SK-N-SH (cell line): Measurements from ENCODE around the gene PLCB3. TPM values are rescaled to one million over a fixed set of nuclear protein-coding genes. Genes with fewer than 3 reads are reported as not detected.

Source experiments
- CTCF ChIA-PET: fragments of 300-600, 350-600 bp; formaldehyde crosslinking; extraction: SDS; loops from one replicate; lab custom pipeline; 2021; lab: Yijun Ruan, JAX
- POLR2A ChIA-PET: fragments of 350-600 bp; sonication (Branson Sonifier 250); formaldehyde crosslinking; extraction: SDS; loops from one replicate; lab custom pipeline; 2020; ENCODE audit warnings: antibody characterized with exemption, inconsistent platforms; lab: Yijun Ruan, JAX
- DNase-seq: peaks from one replicate; pipeline ENCODE4 v3.0.0; 2012
- H2AFZ ChIP-seq: fragments of 200-600 bp; sonication (generic); 2 replicates; pipeline ENCODE4 v1.8.1; 2016; ENCODE audit warnings: antibody characterized with exemption, mild to moderate bottlenecking, low read depth
- H3F3A ChIP-seq: fragments of 200-600 bp; sonication (generic); replicated peaks from 2 replicates; pipeline ENCODE3; 2016; ENCODE audit warnings: antibody characterized with exemption, mild to moderate bottlenecking; ENCODE audit not compliant: insufficient read depth
- H3K27ac ChIP-seq, 2 experiments: fragments of 200-500 bp in 1 of 2; fragments of 200-600 bp in 1 of 2; sonication (Bioruptor generic) in 1 of 2; sonication (generic), shearing (Covaris generic) in 1 of 2; 2 replicates each; pipeline versions ENCODE4 v1.5.1 to v1.6.1; 2014 to 2016; ENCODE audit warnings: low read depth in 2 of 2, inconsistent platforms in 1 of 2, low read length in 1 of 2, mild to moderate bottlenecking in 1 of 2, mixed read lengths in 1 of 2
- H3K27me3 ChIP-seq: fragments of 200-600 bp; sonication (generic), shearing (Covaris generic); 2 replicates; pipeline ENCODE4 v1.6.1; 2016; ENCODE audit warnings: mixed run types; ENCODE audit not compliant: insufficient read depth
- H3K36me3 ChIP-seq, 2 experiments: fragments of 200-500 bp in 1 of 2; fragments of 200-600 bp in 1 of 2; sonication (Bioruptor generic) in 1 of 2; sonication (generic) in 1 of 2; replicated peaks in 1 of 2; 2 replicates each; pipeline versions ENCODE3 to v1.5.1; 2014 to 2016; ENCODE audit warnings: low read length in 1 of 2, mild to moderate bottlenecking in 1 of 2; ENCODE audit not compliant: insufficient read depth in 2 of 2, control insufficient read depth in 1 of 2
- H3K4me1 ChIP-seq, 2 experiments: fragments of 200-500 bp in 1 of 2; fragments of 200-600 bp in 1 of 2; sonication (Bioruptor generic) in 1 of 2; sonication (generic), shearing (Covaris generic) in 1 of 2; 2 replicates each; pipeline versions ENCODE4 v1.5.1 to v1.6.1; 2014 to 2016; ENCODE audit warnings: low read depth in 1 of 2, low read length in 1 of 2, mixed run types in 1 of 2; ENCODE audit not compliant: insufficient read depth in 2 of 2, control insufficient read depth in 1 of 2
- H3K4me2 ChIP-seq: fragments of 200-600 bp; sonication (generic), shearing (Covaris generic); 2 replicates; pipeline ENCODE4 v1.6.1; 2017; ENCODE audit warnings: mixed run types
- H3K4me3 ChIP-seq, 2 experiments: fragments of 200-500 bp in 1 of 2; fragments of 200-600 bp in 1 of 2; sonication (Bioruptor generic) in 1 of 2; sonication (generic), shearing (Covaris generic) in 1 of 2; 2 replicates each; pipeline versions ENCODE4 v1.5.1 to v1.8.1; 2014 to 2016; ENCODE audit warnings: low read depth in 2 of 2, inconsistent platforms in 1 of 2, low read length in 1 of 2, mild to moderate bottlenecking in 1 of 2, mixed read lengths in 1 of 2, moderate library complexity in 1 of 2
- H3K79me2 ChIP-seq: fragments of 200-600 bp; sonication (generic); 2 replicates; pipeline ENCODE4 v1.8.1; 2017; ENCODE audit warnings: mild to moderate bottlenecking; ENCODE audit not compliant: insufficient read depth
- H3K9ac ChIP-seq: fragments of 200-600 bp; sonication (generic); 2 replicates; pipeline ENCODE4 v1.6.1; 2017; ENCODE audit warnings: mixed run types
- H3K9me2 ChIP-seq: fragments of 200-600 bp; sonication (generic); 2 replicates; pipeline ENCODE4 v1.6.1; 2017; ENCODE audit warnings: mixed run types
- H3K9me3 ChIP-seq: fragments of 200-600 bp; sonication (generic); 2 replicates; pipeline ENCODE4 v1.6.1; 2017; ENCODE audit warnings: mixed run types, mild to moderate bottlenecking, moderate library complexity
- H4K20me1 ChIP-seq: fragments of 200-600 bp; sonication (generic); 2 replicates; pipeline ENCODE4 v1.6.1; 2017; ENCODE audit warnings: mild to moderate bottlenecking, mixed run types; ENCODE audit not compliant: insufficient read depth
- CHD2 ChIP-seq: fragments of 150-350 bp; IDR thresholded peaks from 2 replicates; pipeline ENCODE4 v1.6.1; 2018; ENCODE audit warnings: low read length; ENCODE audit not compliant: partially characterized antibody
- ELF1 ChIP-seq: IDR thresholded peaks from 2 replicates; pipeline ENCODE4 v1.4.0; 2012
- EP300 ChIP-seq, 2 experiments: IDR thresholded peaks; 2 replicates each; pipeline versions ENCODE4 v1.4.0 to v1.6.1; 2012; ENCODE audit warnings: borderline replicate concordance in 1 of 2, low read depth in 1 of 2, low read length in 1 of 2
- FOSL2 ChIP-seq: IDR thresholded peaks from 2 replicates; pipeline ENCODE4 v1.4.0; 2012; ENCODE audit warnings: low read depth, mild to moderate bottlenecking, moderate library complexity, borderline replicate concordance
- FOXM1 ChIP-seq: IDR thresholded peaks from 2 replicates; pipeline ENCODE4 v1.4.0; 2012; ENCODE audit warnings: low read depth, mild to moderate bottlenecking
- GABPA ChIP-seq: IDR thresholded peaks from 2 replicates; pipeline ENCODE4 v1.4.0; 2012; ENCODE audit warnings: low read depth, mild to moderate bottlenecking
- GATA2 ChIP-seq: sonication (generic); formaldehyde crosslinking; IDR thresholded peaks from 2 replicates; pipeline ENCODE4 v1.5.0; 2020; ENCODE audit warnings: mild to moderate bottlenecking, missing genetic modification reagents
- POLR2AphosphoS5 ChIP-seq: IDR thresholded peaks from 2 replicates; pipeline ENCODE4 v1.6.1; 2012; ENCODE audit warnings: low read depth, low read length
- SMC3 ChIP-seq: IDR thresholded peaks from 2 replicates; pipeline ENCODE4 v1.6.1; 2012; ENCODE audit warnings: low read depth, low read length, improper control_type of control experiment
- TAF1 ChIP-seq: IDR thresholded peaks from 2 replicates; pipeline ENCODE4 v1.6.1; 2012; ENCODE audit warnings: low read depth, mild to moderate bottlenecking, low read length, moderate library complexity, borderline replicate concordance
- TCF12 ChIP-seq: IDR thresholded peaks from 2 replicates; pipeline ENCODE4 v1.4.0; 2012
- WGBS: methylation state at CpG from one replicate; pipeline ENCODE4 v1.1.6; 2017; ENCODE audit warnings: low lambda C conversion rate; 5-methylcytosine and 5-hydroxymethylcytosine counted together
- polyA plus RNA-seq, 3 experiments: library from polyadenylated mRNA; depleted of rRNA; stranded (reverse); fragments of >200 nt; gene quantifications; 2 replicates each; pipeline ENCODE4 v1.2.3, GENCODE V29; 2012
- TF ChIP-seq, protein P1 (sequence below): IDR thresholded peaks from 2 replicates; pipeline ENCODE4 v1.4.0; 2012; ENCODE audit warnings: low read depth, borderline replicate concordance
- TF ChIP-seq, protein P2 (sequence below): fragments of 200-600 bp; sonication (generic); IDR thresholded peaks from 2 replicates; pipeline ENCODE4 v1.6.1; 2017; ENCODE audit warnings: antibody characterized with exemption, mild to moderate bottlenecking, moderate library complexity
- TF ChIP-seq, protein P3 (sequence below): IDR thresholded peaks from 2 replicates; pipeline ENCODE4 v1.6.1; 2012; ENCODE audit warnings: mild to moderate bottlenecking, low read depth, low read length, moderate library complexity

The PLCB3 gene
- polyA plus RNA-seq, 1 of the 3 experiments (the other 2 are of a cell fraction), result 30.4 TPM

DNA sequence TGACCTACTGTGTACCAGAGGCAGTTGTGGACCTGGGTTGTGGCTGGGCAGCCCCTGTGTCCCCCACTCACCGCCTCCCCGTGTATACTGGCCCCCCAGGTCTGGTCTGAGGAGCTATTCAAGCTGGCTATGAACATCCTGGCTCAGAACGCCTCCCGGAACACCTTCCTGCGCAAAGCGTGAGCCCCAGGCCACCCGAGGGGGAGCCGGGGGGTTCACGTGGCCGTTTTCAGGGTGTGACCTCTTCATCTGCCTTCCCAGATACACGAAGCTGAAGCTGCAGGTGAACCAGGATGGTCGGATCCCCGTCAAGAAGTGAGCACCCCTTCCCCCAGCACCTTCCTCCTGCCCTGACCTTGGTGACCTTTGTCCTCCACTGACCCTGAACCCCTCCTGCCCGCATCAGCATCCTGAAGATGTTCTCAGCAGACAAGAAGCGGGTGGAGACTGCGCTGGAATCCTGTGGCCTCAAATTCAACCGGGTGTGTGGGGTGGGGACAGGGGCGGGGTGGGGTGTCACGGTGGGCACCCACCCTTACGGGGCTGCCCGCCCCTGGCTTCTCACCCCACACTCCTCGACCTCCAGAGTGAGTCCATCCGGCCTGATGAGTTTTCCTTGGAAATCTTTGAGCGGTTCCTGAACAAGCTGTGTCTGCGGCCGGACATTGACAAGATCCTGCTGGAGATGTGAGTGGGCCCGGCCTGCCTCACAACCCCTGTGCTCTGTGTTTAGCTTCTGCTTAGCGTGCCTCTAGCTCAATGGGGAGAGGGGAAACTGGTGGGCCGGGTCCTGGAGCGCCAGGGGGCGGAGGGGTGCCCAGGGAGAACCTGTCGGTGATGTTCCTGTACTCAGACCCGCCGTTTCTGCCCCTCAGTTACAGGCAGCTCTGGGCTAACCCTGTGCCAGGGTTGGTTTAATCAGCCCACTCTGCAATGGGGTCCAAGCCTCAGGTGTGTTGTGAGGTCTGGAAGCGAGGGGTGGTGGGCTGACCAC, 4.1 kb downstream of the PLCB3 start:
- Histone ChIP-seq H3K27ac (no peak overlapping the region), H3K4me1 (peaks cover 10 to 23% of the 10 kb centered on the region in 2 experiments; a peak in 2 of 4 replicates), H3K79me2 (peaks cover 30% of the 10 kb centered on the region), H3F3A (peaks cover 3% of the 10 kb centered on the region), H3K9ac (no peak overlapping the region), H3K4me2 (no peak overlapping the region), H3K9me3 (no peaks in the 10 kb centered on the region), H4K20me1 (peaks cover 14% of the 10 kb centered on the region), H3K9me2 (no peaks in the 10 kb centered on the region), H3K4me3 (no peak overlapping the region), H3K27me3 (no peaks in the 10 kb centered on the region), H2AFZ (no peak overlapping the region), H3K36me3 (peaks cover 20 to 34% of the 10 kb centered on the region in 2 experiments)
- CTCF ChIA-PET, result interaction anchor here (0.7 to 1.5 kb wide), 3 partner anchors 11 to 49 kb away, joined by 3 to 4 read pairs (median 4); no protein-coding TSS in a partner anchor
- 97% methylated on average over 13 of the region's 35 CpGs for WGBS
- peak; percentile 16 for DNase-seq
- POLR2A ChIA-PET, result interaction anchor here (0.5 to 1.0 kb wide), 2 partner anchors 9 to 11 kb away, joined by 3 to 4 read pairs; no protein-coding TSS in a partner anchor
- TF ChIP-seq EP300 (IDR thresholded peaks at IDR 0.05; ENCODE audit: borderline replicate concordance in 1 of 2, low read depth in 1 of 2, low read length in 1 of 2) (no peak), FOSL2 (no peak), TCF12 (no peak), GABPA (no peak), ELF1 (no peak), SMC3 (no peak), GATA2 (no peak), POLR2AphosphoS5 (no peak), FOXM1 (no peak)
- TF ChIP-seq, protein P1, sequence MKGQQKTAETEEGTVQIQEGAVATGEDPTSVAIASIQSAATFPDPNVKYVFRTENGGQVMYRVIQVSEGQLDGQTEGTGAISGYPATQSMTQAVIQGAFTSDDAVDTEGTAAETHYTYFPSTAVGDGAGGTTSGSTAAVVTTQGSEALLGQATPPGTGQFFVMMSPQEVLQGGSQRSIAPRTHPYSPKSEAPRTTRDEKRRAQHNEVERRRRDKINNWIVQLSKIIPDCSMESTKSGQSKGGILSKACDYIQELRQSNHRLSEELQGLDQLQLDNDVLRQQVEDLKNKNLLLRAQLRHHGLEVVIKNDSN, result no peak
- TF ChIP-seq, protein P2, sequence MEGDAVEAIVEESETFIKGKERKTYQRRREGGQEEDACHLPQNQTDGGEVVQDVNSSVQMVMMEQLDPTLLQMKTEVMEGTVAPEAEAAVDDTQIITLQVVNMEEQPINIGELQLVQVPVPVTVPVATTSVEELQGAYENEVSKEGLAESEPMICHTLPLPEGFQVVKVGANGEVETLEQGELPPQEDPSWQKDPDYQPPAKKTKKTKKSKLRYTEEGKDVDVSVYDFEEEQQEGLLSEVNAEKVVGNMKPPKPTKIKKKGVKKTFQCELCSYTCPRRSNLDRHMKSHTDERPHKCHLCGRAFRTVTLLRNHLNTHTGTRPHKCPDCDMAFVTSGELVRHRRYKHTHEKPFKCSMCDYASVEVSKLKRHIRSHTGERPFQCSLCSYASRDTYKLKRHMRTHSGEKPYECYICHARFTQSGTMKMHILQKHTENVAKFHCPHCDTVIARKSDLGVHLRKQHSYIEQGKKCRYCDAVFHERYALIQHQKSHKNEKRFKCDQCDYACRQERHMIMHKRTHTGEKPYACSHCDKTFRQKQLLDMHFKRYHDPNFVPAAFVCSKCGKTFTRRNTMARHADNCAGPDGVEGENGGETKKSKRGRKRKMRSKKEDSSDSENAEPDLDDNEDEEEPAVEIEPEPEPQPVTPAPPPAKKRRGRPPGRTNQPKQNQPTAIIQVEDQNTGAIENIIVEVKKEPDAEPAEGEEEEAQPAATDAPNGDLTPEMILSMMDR, result no peak

DNA sequence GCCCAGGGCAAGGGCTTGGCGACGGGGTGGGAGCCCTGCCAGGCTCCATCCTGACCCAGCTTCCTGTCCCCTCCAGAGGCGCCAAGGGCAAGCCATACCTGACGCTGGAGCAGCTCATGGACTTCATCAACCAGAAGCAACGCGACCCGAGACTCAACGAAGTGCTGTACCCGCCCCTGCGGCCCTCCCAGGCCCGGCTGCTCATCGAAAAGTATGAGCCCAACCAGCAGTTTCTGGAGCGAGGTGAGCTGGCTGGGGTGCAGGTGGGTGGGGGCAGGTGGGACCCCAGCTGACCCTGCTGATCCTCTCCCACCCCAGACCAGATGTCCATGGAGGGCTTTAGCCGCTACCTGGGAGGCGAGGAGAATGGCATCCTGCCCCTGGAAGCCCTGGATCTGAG, 5.0 kb downstream of the PLCB3 start:
- H3K79me2 ChIP-seq, result peaks cover 30% of the 10 kb centered on the region
- peaks cover 10 to 16% of the 10 kb centered on the region in 2 experiments; a peak in 2 of 4 replicates for H3K4me1 ChIP-seq
- H3K4me3 ChIP-seq, result no peak overlapping the region
- H4K20me1 ChIP-seq, result peaks cover 14% of the 10 kb centered on the region
- WGBS, result 99% methylated on average over 9 of the region's 15 CpGs
- H3K27ac ChIP-seq, result no peak overlapping the region
- TF ChIP-seq, protein P2, result no peak
- TF ChIP-seq TAF1 (no peak), TCF12 (no peak), CHD2 (no peak)
- TF ChIP-seq, protein P3, sequence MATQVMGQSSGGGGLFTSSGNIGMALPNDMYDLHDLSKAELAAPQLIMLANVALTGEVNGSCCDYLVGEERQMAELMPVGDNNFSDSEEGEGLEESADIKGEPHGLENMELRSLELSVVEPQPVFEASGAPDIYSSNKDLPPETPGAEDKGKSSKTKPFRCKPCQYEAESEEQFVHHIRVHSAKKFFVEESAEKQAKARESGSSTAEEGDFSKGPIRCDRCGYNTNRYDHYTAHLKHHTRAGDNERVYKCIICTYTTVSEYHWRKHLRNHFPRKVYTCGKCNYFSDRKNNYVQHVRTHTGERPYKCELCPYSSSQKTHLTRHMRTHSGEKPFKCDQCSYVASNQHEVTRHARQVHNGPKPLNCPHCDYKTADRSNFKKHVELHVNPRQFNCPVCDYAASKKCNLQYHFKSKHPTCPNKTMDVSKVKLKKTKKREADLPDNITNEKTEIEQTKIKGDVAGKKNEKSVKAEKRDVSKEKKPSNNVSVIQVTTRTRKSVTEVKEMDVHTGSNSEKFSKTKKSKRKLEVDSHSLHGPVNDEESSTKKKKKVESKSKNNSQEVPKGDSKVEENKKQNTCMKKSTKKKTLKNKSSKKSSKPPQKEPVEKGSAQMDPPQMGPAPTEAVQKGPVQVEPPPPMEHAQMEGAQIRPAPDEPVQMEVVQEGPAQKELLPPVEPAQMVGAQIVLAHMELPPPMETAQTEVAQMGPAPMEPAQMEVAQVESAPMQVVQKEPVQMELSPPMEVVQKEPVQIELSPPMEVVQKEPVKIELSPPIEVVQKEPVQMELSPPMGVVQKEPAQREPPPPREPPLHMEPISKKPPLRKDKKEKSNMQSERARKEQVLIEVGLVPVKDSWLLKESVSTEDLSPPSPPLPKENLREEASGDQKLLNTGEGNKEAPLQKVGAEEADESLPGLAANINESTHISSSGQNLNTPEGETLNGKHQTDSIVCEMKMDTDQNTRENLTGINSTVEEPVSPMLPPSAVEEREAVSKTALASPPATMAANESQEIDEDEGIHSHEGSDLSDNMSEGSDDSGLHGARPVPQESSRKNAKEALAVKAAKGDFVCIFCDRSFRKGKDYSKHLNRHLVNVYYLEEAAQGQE, result no peak
- peaks cover 3% of the 10 kb centered on the region for H3F3A ChIP-seq
- DNase-seq, result peak; percentile 19
- ChIA-PET POLR2A (no interaction called here), CTCF (no interaction called here)
- H3K27me3 ChIP-seq, result no peaks in the 10 kb centered on the region
- H3K9me2 ChIP-seq, result no peaks in the 10 kb centered on the region
- peaks cover 22 to 34% of the 10 kb centered on the region in 2 experiments for H3K36me3 ChIP-seq
- H2AFZ ChIP-seq, result no peak overlapping the region
- no peak overlapping the region for H3K9ac ChIP-seq
- no peak overlapping the region for H3K4me2 ChIP-seq
- no peaks in the 10 kb centered on the region for H3K9me3 ChIP-seq
